ENCODE measurements around the gene PCYOX1L.

PCYOX1L gene

DNA sequence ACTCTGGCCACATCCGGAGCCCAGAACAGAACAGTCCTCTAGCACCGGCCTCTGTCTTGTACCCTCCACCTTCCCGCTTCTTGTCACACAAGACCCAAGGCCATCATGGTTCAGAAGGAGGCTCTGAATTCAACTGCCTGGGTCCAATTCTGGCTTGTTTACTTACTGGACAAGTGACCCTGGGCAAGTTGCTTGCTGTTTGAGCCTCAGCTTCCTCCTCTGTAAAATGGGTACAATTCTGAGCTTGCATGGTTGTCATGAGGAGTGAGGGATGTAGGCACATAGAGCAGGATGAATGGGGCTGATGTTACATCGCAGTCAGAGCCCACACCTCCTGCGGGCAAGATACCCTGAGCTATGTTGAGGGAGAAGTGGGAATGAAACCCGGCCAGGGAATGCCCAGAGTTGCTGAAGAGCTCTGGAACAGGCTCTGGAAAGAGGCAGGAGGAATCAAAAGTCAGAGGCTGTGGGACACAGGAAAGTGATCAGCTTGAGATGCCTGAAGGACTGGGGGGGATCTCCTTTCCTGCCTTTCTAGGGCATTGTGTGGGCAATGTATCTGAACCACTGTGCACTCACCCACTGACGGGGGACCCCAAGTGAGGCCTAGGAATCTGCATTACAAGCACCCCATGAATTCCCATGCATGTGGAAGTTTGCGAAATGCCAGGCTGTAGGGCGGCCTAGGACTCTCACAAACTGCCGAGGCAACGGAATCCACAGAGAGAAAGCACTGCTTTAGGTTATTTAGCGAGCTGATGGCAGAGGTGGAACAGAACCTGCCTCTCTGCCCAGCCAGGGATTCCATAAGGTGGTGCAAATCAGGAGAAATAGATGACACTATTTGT is 50.6 kb downstream of the PCYOX1L start:
- H3K4me3 ChIP-seq (ENCODE audit: control insufficient read depth, low read depth, low read length), result peak overlapping the region; percentile 56
- no peak for DNase-seq (ENCODE audit: low read depth)
- TF ChIP-seq, protein P1, sequence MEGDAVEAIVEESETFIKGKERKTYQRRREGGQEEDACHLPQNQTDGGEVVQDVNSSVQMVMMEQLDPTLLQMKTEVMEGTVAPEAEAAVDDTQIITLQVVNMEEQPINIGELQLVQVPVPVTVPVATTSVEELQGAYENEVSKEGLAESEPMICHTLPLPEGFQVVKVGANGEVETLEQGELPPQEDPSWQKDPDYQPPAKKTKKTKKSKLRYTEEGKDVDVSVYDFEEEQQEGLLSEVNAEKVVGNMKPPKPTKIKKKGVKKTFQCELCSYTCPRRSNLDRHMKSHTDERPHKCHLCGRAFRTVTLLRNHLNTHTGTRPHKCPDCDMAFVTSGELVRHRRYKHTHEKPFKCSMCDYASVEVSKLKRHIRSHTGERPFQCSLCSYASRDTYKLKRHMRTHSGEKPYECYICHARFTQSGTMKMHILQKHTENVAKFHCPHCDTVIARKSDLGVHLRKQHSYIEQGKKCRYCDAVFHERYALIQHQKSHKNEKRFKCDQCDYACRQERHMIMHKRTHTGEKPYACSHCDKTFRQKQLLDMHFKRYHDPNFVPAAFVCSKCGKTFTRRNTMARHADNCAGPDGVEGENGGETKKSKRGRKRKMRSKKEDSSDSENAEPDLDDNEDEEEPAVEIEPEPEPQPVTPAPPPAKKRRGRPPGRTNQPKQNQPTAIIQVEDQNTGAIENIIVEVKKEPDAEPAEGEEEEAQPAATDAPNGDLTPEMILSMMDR (conservative IDR thresholded peaks at IDR 0.05; ENCODE audit: control insufficient read depth, insufficient read depth, low read depth, low read length), result no peak

DNA sequence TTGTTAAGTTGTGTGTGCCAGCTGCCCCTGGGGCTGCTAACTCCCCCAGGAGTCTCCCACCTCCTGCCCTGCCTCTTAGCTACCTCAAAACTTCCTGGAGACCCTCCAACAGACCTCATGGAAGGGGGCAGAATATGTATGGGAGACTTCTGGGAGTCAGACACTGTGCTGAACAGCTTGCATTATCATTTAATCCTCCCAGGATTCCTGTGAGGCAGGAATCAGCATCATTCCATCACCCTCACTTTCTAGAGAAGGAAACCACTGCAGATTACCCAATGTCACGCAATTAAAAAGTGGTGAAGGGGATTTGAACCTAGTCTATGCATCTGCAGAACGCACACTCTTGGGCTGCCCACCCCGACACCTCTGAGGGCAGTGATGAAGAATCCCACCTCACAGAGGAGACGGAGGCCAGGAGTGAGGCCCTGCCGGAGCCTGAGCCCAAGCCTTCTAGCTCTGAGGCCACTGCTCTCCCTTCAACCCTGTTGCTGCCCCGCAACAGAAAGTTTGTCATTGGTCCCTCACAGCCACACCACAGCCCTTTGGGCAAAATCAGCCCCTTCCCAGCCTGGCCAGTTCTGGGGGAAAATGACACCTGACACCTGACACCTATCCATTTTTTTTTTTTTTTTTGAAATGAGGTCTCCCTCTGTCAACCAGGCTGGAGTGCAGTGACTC is 51.6 kb downstream of the PCYOX1L start:
- no peak overlapping the region for H3K4me3 ChIP-seq (ENCODE audit: control insufficient read depth, low read depth, low read length)
- no peak for DNase-seq (ENCODE audit: low read depth)
- TF ChIP-seq, protein P1 (conservative IDR thresholded peaks at IDR 0.05; ENCODE audit: control insufficient read depth, insufficient read depth, low read depth, low read length), result no peak

DNA sequence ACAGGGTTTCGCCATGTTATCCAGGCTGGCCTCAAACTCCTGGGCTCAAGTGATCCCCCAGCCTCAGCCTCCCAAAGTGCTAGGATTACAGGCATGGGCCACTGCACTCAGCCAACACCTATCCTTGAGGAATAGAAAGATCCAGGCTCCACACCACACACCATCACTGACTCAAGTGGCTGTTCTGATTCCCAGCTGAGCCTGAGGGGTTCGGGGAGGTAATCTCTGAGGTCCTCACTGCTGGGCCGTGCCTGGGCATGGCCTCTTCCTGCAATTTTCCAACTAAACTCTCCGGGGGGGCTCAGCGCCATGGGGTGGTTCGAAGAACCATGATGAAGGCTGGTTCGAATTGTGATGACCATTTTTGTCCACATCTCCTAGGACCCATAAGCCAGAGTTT is 52.2 kb downstream of the PCYOX1L start:
- TF ChIP-seq, protein P1 (conservative IDR thresholded peaks at IDR 0.05; ENCODE audit: control insufficient read depth, insufficient read depth, low read depth, low read length), result no peak
- no peak for DNase-seq (ENCODE audit: low read depth)
- no peak overlapping the region for H3K4me3 ChIP-seq (ENCODE audit: control insufficient read depth, low read depth, low read length)

DNA sequence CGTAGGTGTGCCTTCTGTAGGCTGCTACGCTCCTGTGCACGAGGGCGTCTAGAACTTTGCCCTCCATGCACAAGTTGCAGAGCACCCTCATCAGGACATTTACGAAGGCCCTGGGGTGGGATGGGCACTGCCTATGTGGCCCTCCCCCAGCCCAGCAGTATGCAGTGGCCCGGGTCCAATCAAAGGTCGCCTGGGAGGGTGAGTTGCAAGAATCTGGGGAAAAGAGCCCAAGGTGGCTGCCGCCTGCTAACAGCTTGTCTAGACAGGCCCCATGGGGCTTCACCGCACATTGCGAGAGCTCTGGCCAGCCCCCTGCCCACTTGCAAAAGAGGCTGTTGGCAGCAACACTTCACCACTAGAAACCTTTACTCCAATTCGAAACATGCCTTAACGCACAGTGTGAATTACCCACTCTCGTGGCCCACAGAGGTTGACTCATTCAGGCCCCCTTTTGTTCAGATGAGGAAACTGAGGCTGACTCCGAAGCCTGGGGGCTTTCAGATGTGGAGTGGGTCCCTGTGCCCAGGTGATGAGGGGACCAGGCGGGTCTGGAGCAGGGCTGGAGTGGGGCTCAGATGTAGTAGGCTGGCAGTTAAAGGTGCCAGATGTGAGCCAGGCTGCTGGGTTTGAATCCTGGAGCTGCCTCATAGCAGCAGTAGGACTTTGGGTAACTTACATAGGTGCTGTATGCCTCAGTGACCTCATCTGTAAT is 53.0 kb downstream of the PCYOX1L start:
- no peak overlapping the region for H3K4me3 ChIP-seq (ENCODE audit: control insufficient read depth, low read depth, low read length)
- TF ChIP-seq, protein P1 (conservative IDR thresholded peaks at IDR 0.05; ENCODE audit: control insufficient read depth, insufficient read depth, low read depth, low read length), result no peak
- no peak for DNase-seq (ENCODE audit: low read depth)

DNA sequence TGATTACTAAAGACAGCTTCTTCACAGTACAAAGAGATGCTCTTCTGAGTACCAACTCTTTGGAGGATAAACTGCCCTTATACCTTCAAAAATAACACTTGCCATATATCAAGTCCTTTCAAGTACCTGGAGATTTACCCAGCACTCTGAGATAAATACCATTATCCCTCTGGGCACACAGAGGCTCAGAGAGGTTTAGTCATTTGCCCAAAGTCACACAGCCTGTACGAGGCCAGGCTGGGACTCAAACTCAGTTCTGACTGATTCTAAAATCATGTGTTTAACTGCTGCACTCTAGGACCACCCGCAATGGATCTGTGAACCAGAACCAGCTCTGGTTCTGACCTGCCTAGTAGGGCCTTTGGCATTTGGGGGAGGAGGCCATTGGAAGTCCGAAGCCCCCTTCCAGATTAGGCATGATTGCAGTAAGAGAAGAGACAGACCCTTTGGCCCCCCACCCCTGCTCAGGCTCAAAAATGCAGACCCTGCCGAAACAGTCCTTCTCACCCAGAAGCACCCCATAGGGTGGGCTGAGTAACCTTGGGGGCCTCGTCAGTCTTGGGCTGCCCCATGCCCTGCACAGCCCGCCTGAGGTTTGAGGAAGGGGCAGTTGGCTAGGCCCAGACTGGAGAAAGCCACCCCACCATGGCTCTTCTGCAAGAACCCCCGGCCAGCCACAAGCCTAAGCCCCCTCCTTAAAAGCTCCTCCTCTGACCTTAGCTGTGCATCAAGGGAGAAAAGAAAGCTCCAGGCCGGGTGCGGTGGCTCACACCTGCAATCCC is 54.1 kb downstream of the PCYOX1L start:
- TF ChIP-seq, protein P1 (conservative IDR thresholded peaks at IDR 0.05; ENCODE audit: control insufficient read depth, insufficient read depth, low read depth, low read length), result no peak
- no peak overlapping the region for H3K4me3 ChIP-seq (ENCODE audit: control insufficient read depth, low read depth, low read length)
- DNase-seq (ENCODE audit: low read depth), result no peak
